GM18520 (cell line): ENCODE measurements around the gene CAMSAP2.

Experiments
- ATAC-seq: cut with Tn5 transposase; IDR thresholded peaks from one replicate; pipeline ENCODE4 v1.9.1; 2021; ENCODE audit not compliant: unreplicated experiment

The CAMSAP2 gene

DNA sequence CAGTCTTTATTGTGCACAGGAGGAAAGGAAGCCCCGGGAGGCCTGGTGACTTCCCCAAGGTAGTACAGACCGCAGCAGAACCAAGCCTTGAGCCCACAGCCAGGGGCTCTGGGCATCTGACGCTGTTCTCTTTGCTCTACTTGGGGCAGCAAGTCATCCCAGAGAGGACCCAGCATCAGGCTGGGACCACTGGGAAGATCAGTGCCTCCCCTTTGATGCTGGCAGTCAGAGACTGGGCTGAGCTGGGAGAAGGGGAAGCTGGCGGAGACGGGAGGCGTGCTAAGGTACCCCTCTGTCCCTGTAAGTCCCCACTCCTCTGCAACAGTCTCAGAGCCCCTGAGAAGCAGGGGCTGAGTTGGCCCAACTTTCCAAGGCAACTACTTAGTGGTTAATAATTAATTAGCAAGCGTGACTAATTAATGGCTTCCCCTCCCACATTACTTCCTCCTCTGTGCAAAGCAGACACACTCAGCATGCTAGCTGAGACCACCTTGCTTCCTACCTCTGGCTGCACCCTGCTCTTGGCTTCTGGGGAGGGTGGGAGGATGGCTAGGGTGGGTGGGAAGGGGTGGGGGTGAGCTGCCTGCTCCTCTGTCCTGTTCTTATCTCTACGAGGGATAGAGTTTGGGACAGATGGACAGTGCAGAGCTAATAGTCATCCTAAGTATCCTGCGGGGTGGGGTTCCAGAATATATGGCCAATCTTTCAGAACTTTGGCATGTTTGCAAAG, 157.3 kb downstream of the CAMSAP2 start:
- ATAC-seq = no peak

- ATAC-seq = no peak
Observed at GRCh38 chr1:200896531-200897196, 158.0 kb downstream of the CAMSAP2 start.

DNA sequence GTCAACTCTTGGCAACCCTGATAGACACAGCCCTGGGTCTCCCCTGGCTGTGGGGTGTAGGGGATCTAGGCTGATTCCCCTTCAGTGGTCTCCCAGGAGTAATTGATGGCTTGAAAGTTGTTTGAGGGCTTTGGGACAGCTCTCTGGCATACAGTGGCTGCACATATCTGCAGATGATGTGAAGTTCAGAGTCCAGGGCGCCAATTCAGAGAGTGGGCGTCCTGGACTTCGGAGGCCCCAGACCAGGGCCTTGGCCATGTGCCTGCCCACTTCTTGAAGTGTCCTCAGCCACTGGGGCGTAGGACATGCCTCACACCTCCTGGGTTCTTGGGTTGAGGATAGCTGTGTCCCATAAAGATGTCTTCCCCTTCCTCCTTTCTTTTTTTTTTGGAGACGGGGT, 158.6 kb downstream of the CAMSAP2 start:
- no peak for ATAC-seq

GRCh38 chr1:200899015-200899386, 160.3 kb downstream of the CAMSAP2 start:
- no peak for ATAC-seq

GRCh38 chr1:200899451-200899915, 160.8 kb downstream of the CAMSAP2 start:
- no peak for ATAC-seq

DNA sequence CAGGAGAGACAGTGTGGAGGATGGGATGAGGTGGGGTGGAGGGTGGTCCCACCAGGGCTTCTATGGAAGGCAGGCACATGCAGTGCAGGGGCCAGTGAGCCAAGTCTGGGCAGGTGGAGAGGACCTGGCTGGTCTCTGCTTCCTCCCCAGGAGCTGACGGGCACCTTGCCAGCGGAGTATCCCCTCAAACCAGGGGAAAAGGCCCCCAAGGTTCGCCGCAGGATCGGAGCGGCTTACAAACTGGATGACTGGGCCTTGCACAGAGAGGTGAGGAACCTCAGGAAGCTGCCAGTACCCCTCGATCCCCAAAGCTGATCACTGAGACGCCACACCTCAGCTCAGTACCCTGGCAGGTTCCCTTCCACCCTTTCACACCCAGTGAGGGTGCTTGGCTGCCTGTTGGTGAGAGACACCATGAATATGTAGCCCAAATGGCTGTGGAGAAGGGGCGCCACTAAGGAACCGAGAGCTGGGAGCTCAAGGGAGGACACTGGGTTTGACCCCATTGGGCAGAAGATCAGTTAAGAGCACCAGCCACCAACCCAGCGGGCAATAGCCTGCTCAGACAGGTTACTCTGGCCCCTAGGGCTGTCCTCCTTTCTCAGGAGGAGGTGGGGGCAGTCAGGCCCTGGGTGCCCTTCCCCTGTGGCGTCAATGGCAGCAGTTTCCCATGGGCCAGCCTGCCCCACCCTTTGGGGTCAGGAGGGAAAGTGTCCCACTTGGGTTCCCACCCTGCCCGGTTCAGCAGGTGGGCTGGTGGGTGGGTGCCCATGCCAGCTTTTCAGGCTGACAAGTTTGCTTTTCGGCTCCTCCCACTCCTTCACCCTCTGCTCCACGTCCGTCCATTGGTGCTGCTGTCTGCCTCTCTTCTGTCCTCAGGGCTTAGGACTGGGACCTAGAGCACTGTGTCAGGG, 161.5 kb downstream of the CAMSAP2 start:
- ATAC-seq = no peak

DNA sequence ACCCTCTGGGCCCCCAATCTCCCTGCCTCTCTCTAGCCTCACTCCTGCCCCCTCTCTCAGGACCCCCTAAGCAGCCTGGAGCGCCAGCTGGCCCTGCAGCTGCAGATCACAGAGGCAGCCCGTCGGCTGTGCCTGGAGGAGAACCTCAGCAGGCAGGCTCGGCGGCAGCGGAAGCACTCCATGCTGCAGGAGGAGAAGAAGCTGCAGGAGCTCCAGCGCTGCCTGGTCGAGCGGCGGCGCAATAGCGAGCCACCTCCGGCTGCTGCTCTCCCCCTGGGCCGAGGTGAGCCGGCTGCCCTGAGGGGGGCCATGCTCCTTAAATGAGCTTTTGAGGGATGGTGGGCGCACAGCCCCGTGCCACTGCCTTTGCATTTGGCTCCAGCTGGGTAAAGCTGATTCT, 162.2 kb downstream of the CAMSAP2 start:
- no peak for ATAC-seq

DNA sequence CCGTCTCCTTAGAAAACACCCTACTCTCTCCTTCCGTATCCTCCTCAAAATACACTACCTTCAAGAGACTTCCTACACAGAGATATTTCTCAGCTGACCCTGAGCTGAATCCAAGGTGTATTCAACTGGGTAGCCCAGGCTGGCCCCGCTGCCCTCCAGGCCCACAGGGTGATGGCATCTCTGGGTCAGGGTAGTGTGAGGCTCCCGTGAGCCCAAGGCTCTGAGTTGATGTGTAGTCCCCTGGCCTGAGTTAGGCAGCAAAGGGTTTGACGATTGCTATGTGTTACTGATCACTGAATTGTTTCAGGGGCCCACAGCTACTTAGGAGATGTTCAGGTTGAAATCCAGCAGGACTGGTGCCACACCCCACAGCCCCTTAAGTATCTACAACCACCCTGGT, 162.7 kb downstream of the CAMSAP2 start:
- no peak for ATAC-seq

DNA sequence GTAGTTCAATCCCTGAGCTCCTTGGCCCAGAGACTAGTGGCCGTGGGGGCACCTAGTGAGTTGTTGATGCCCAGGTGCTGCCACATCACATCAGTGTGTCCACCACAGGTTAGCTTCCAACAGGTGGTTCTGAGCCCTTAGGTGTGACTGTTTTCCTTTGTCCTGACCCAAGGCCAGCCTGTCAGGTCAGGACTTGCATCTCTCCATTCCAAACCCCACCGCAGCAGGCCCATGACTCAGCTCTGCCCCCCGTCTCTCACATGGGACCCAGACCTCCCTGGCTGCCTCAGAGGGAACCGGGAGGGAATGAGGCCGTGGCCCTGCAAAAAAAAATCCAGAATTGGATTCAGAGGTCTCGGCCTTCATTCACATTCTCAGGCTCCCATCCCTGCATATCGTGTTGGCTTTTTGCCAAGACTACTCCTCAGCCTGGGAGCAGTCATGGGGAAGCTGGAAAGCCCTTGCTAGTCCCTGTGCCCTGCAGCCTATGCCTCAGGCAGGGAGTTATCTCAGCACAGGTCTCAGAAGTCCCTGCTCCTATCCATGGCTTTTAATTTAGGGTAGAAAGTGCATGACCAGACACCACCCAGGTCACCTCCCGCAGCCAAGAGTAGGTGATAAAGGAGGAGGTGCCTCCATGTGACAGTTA, 163.2 kb downstream of the CAMSAP2 start:
- ATAC-seq = no peak

- no peak for ATAC-seq
Observed at GRCh38 chr1:200903793-200904192, 165.1 kb downstream of the CAMSAP2 start.

DNA sequence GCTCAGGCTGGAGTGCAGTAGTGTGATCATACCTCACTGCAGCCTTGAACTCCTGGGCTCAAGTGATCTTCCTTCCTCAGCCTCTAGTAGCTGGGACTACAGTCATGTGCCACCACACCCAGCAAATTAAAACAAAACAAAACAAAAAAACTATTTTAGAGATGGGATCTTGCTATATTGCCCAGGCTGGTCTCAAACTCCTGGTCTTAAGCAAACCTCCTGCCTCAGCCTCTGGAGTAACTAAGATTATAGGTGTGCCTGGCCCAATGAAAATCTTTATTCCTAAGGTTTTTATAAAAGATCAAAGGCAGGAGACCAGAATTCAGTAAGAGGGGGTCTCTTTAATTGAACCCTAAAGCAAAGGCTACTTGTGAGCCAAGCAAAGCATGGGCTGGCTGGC, 166.1 kb downstream of the CAMSAP2 start:
- ATAC-seq = no peak

DNA sequence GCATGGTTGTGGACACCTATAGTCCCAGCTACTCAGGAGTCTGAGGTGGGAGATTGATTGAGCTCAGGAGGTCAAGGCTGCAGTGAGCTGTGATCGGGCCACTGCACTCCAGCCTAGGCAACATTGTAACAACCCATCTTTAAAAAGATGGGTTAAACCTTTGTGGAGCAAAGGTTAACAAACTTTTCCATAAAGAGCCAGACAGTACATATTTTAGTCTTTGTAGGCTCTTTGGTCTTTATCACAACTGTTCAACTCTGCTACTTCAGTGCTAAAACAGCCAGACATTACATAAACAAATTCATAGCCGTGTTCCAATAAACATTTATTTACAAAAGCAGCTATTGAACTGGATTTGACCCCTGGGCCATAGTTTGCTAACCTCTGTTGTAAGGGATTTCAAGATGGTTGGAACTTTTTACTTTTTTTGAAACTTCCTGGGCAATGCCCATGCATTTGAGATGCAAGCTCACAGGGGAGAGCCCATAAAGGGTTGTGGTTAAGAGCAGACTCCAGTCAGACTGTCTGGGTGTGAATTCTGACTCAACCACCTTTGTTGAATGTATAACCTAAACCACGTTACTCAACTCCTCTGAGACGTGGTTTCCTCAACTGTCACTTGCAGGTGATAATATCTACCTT, 166.8 kb downstream of the CAMSAP2 start:
- ATAC-seq = peak; percentile 57

GRCh38 chr1:200906491-200906890, 167.8 kb downstream of the CAMSAP2 start:
- ATAC-seq = no peak

DNA sequence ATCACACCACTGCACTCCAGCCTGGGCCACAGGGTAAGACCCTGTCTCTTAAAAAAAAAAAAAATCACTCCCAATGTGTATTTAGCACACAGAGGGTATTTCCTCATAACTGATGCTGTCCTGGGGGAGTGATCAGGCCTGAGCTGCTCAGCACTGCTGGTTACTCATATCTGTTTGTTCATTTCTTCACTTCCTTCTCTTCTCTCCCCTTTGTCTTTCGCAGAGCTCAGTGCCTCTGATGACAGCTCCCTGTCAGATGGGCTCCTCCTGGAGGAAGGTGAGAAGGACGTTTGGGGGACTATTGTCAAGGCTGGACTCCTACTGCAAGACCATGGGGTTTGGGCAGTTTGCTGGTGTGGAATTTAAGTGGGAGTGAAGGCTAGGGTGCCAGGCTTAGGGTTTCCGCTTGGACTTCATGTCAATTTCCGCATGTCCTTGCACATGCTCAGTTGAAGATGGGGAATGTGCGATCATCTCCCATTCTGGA, 169.0 kb downstream of the CAMSAP2 start:
- peak; percentile 55 for ATAC-seq

DNA sequence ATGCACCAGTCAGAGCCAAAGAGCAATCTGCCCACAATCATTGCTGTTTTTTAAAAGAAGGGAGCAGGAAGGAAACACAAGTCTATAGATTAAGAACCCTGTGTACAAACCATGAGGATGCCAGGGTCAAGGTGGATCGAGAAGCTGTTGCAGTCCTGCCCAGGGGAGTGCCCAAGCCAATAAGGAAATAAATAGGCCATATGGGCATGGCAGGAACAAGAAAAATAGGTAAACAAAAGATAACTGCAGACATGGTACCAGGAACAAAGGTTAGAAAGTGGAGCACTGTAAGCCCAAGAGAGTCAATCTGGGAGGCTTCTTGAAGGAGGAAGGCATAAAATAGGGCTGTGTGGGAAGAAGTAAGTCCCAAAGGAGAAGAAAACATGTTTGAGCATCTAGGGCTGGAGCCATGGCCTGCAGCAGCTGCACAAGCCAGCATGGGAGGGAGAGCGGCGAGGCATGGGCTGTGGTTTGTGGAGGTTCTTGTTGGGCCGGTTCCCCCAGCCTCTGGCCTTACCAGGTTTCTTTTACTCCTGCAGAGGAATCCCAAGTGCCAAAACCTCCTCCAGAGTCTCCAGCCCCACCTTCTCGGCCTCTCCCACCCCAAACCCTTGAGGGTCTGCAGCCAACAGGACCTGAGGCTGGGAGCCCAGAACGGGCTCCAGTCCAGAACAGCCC, 169.6 kb downstream of the CAMSAP2 start:
- no peak for ATAC-seq

GRCh38 chr1:200909071-200909470, 170.4 kb downstream of the CAMSAP2 start:
- no peak for ATAC-seq

GRCh38 chr1:200909757-200910239, 171.1 kb downstream of the CAMSAP2 start:
- ATAC-seq = no peak
